Left lung (tissue), 10 donors: ENCODE measurements around the gene XAB2. TPM values are rescaled to one million over a fixed set of nuclear protein-coding genes. Genes with fewer than 3 reads are reported as not detected.

Experiments used
- ATAC-seq: fragments of 200-7000 bp; cut with Tn5 transposase; one replicate; pipeline ENCODE4 v1.9.1; 2020; ENCODE audit warnings: moderate library complexity
- DNase-seq, 4 donors: peaks; one replicate each; pipeline ENCODE4 v3.0.0-alpha.2; 2013 to 2020
- H3K27ac ChIP-seq, 2 donors: fragments of 200-600 bp; sonication (generic) in 1 of 2; one replicate each; pipeline versions ENCODE4 v1.5.0 to v1.8.0; 2020 to 2021
- H3K27me3 ChIP-seq, 2 donors: fragments of 200-600 bp; sonication (generic) in 1 of 2; one replicate each; pipeline versions ENCODE4 v1.5.0 to v1.8.0; 2020 to 2021
- H3K36me3 ChIP-seq, 2 donors: fragments of 200-600 bp; sonication (generic) in 1 of 2; one replicate each; pipeline versions ENCODE4 v1.5.0 to v1.8.0; 2020 to 2021
- H3K4me1 ChIP-seq, 2 donors: fragments of 200-600 bp; one replicate each; pipeline ENCODE4 v1.8.0; 2021
- H3K4me3 ChIP-seq, 2 donors: fragments of 200-600 bp; sonication (generic) in 1 of 2; one replicate each; pipeline versions ENCODE4 v1.5.0 to v1.8.0; 2020 to 2021; ENCODE audit warnings: mild to moderate bottlenecking in 1 of 2
- H3K9me3 ChIP-seq, 2 donors: fragments of 200-600 bp; sonication (generic) in 1 of 2; one replicate each; pipeline versions ENCODE4 v1.5.0 to v1.8.0; 2020 to 2021
- CTCF ChIP-seq, 2 donors: fragments of 200-600 bp; sonication (generic) in 1 of 2; IDR thresholded peaks; one replicate each; pipeline versions ENCODE4 v1.5.0 to v1.8.0; 2021; ENCODE audit warnings: antibody characterized with exemption in 2 of 2
- intact Hi-C, 2 donors: fragments of 100-400 bp; cut with DNase I; formaldehyde crosslinking; loops; one replicate each; pipeline versions ENCODE4 v1.11.2 to v1.14.2; 2022
- polyA plus RNA-seq, 6 donors: library from polyadenylated mRNA; unstranded; fragments of 120-200 nt; gene quantifications; one replicate each; pipeline ENCODE4 v1.2.1, GENCODE V29; 2013; ENCODE audit not compliant: insufficient read length in 6 of 6
- total RNA-seq, 2 donors: library from RNA; stranded (reverse); fragmentation: NEBNext Ultra II Directional; extraction: Animal tissue kit (Norgen Biotek cat#: 25700); gene quantifications; one replicate each; pipeline ENCODE4 v1.2.1, GENCODE V29; 2021
- donor health status: DM: no; HTN: yes; CAD: no.
- donor health status: DM: no; HTN: no; CAD: no.

The XAB2 gene
- total and polyA plus RNA-seq, 8 donors, result 30.5 to 38.8 (median 32.5) TPM

GRCh38 chr19:7595466-7596133, 33.7 kb downstream of the XAB2 start, which contains the start of gene CAMSAP3:
Gene CAMSAP3, plus strand, starts transcription at chr19:7595863. Its CDS starts 140 bp downstream, at chr19:7596003.
- peaks cover 0 to 9% of the 10 kb centered on the region in 2 donors for H3K4me1 ChIP-seq
- H3K9me3 ChIP-seq, result no peaks in the 10 kb centered on the region
- intact Hi-C loops, result no loop called here
- DNase-seq (peak in 2 of 4 donors; percentile 58 to 86), ATAC-seq (peak; percentile 93)
- no peaks in the 10 kb centered on the region for H3K36me3 ChIP-seq
- peak within 1 kb of the TSS; percentile 29 to 41 for H3K4me3 ChIP-seq
- TF ChIP-seq CTCF (IDR thresholded peaks at IDR 0.05), result no peak
- H3K27ac ChIP-seq, result no peak within 1 kb of the TSS
- peaks cover 20 to 73% of the 10 kb centered on the region in 2 donors for H3K27me3 ChIP-seq

- ATAC-seq, result peak; percentile 73
- Histone ChIP-seq H3K27ac (no peak overlapping the region), H3K36me3 (no peaks in the 10 kb centered on the region), H3K9me3 (no peaks in the 10 kb centered on the region), H3K4me3 (no peak overlapping the region), H3K27me3 (peaks cover 5 to 46% of the 10 kb centered on the region in 2 donors), H3K4me1 (no peaks in the 10 kb centered on the region)
- peak in 1 of 4 donors; percentile 52 for DNase-seq
- TF ChIP-seq CTCF (IDR thresholded peaks at IDR 0.05), result no peak
- intact Hi-C loops, result no loop called here
Measured at GRCh38 chr19:7590256-7590655, 39.1 kb downstream of the XAB2 start.

GRCh38 chr19:7589822-7590221, 39.5 kb downstream of the XAB2 start:
- intact Hi-C loops, result no loop called here
- Histone ChIP-seq H3K27ac (no peak overlapping the region), H3K36me3 (no peaks in the 10 kb centered on the region), H3K9me3 (no peaks in the 10 kb centered on the region), H3K27me3 (peaks cover under 1 to 42% of the 10 kb centered on the region in 2 donors), H3K4me1 (no peaks in the 10 kb centered on the region), H3K4me3 (no peak overlapping the region)
- no peak for ATAC-seq
- DNase-seq, result no peak
- TF ChIP-seq CTCF (IDR thresholded peaks at IDR 0.05), result no peak

GRCh38 chr19:7582446-7582845, 46.9 kb downstream of the XAB2 start:
- DNase-seq (no peak), ATAC-seq (peak; percentile 36)
- no peak overlapping the region for H3K27ac ChIP-seq
- H3K27me3 ChIP-seq, result peaks cover 0 to 8% of the 10 kb centered on the region in 2 donors
- no peak overlapping the region for H3K4me3 ChIP-seq
- no peaks in the 10 kb centered on the region for H3K36me3 ChIP-seq
- TF ChIP-seq CTCF (IDR thresholded peaks at IDR 0.05), result no peak
- intact Hi-C loops, result no loop called here
- H3K4me1 ChIP-seq, result no peaks in the 10 kb centered on the region
- H3K9me3 ChIP-seq, result no peaks in the 10 kb centered on the region

- ATAC-seq, result no peak
- intact Hi-C loops, result no loop called here
- Histone ChIP-seq H3K4me3 (no peak overlapping the region), H3K9me3 (no peaks in the 10 kb centered on the region), H3K36me3 (no peaks in the 10 kb centered on the region), H3K4me1 (no peaks in the 10 kb centered on the region), H3K27me3 (peaks cover 0 to 5% of the 10 kb centered on the region in 2 donors), H3K27ac (no peak overlapping the region)
- TF ChIP-seq CTCF (IDR thresholded peaks at IDR 0.05), result no peak
- DNase-seq, result no peak
Measured at GRCh38 chr19:7579182-7579581, 50.2 kb downstream of the XAB2 start.
